Skeletal muscle cell (primary cell): Measurements from ENCODE around the gene IL16.
"Not testable (repeated sequence)": the region's sequence is repeated elsewhere in the genome, so short reads cannot be mapped to it uniquely, and the experiment has no call there.

Experiments
- DNase-seq: peaks from one replicate; pipeline ENCODE4 v3.0.0-alpha.2; 2010; ENCODE audit warnings: low read depth
- H3K4me3 ChIP-seq: 2 replicates; pipeline ENCODE4 v1.5.1; 2011; ENCODE audit warnings: low read depth, mild to moderate bottlenecking, control low read depth, low read length, moderate library complexity

Gene IL16

GRCh38 chr15:81196576-81197254 is at the start of gene IL16:
Gene IL16 (plus strand): TSS chr15:81196879. CDS start chr15:81225400, 28,521 bp downstream.
- DNase-seq = no peak

GRCh38 chr15:81151389-81151788 is 45.3 kb upstream of the IL16 start:
- no peak for DNase-seq
- H3K4me3 ChIP-seq = no peak overlapping the region

More at GRCh38 chr15:81196576-81197254, at the start of gene IL16:
- H3K4me3 ChIP-seq = no peak within 1 kb of the TSS

GRCh38 chr15:81152339-81152738 is 44.3 kb upstream of the IL16 start:
- H3K4me3 ChIP-seq = no peak overlapping the region
- no peak for DNase-seq

GRCh38 chr15:81152799-81153198 is 43.9 kb upstream of the IL16 start:
- DNase-seq = no peak

GRCh38 chr15:81155375-81156218 is 41.1 kb upstream of the IL16 start:
- DNase-seq = peak; percentile 49
- H3K4me3 ChIP-seq = no peak overlapping the region

More at GRCh38 chr15:81152799-81153198, 43.9 kb upstream of the IL16 start:
- no peak overlapping the region for H3K4me3 ChIP-seq

- no peak for DNase-seq
- H3K4me3 ChIP-seq = no peak overlapping the region
Observed at GRCh38 chr15:81156324-81156723, 40.4 kb upstream of the IL16 start.

GRCh38 chr15:81157195-81157938 is 39.3 kb upstream of the IL16 start:
- H3K4me3 ChIP-seq = no peak overlapping the region
- no peak for DNase-seq

- no peak overlapping the region for H3K4me3 ChIP-seq
Observed at GRCh38 chr15:81157939-81158223, 38.8 kb upstream of the IL16 start.

GRCh38 chr15:81158561-81158960 is 38.1 kb upstream of the IL16 start:
- not testable (repeated sequence) for H3K4me3 ChIP-seq, DNase-seq

More at GRCh38 chr15:81157939-81158223, 38.8 kb upstream of the IL16 start:
- no peak for DNase-seq

GRCh38 chr15:81160312-81161159 is 36.1 kb upstream of the IL16 start:
- no peak overlapping the region for H3K4me3 ChIP-seq
- DNase-seq = peak; percentile 93

- no peak overlapping the region for H3K4me3 ChIP-seq
- DNase-seq = no peak
Observed at GRCh38 chr15:81161160-81161673, 35.5 kb upstream of the IL16 start.

- DNase-seq = no peak
Observed at GRCh38 chr15:81161851-81162250, 34.8 kb upstream of the IL16 start.

GRCh38 chr15:81163961-81164800 is 32.5 kb upstream of the IL16 start:
- H3K4me3 ChIP-seq = no peak overlapping the region
- DNase-seq = peak; percentile 62

More at GRCh38 chr15:81161851-81162250, 34.8 kb upstream of the IL16 start:
- no peak overlapping the region for H3K4me3 ChIP-seq

GRCh38 chr15:81165535-81165934 is 31.1 kb upstream of the IL16 start:
- DNase-seq = no peak
- H3K4me3 ChIP-seq = no peak overlapping the region

- no peak overlapping the region for H3K4me3 ChIP-seq
- no peak for DNase-seq
Observed at GRCh38 chr15:81166636-81167305, 29.9 kb upstream of the IL16 start.

GRCh38 chr15:81168131-81168526 is 28.6 kb upstream of the IL16 start:
- DNase-seq = no peak
- no peak overlapping the region for H3K4me3 ChIP-seq

GRCh38 chr15:81168644-81169043 is 28.0 kb upstream of the IL16 start:
- DNase-seq = no peak
- no peak overlapping the region for H3K4me3 ChIP-seq

GRCh38 chr15:81170511-81170910 is 26.2 kb upstream of the IL16 start:
- no peak for DNase-seq
- no peak overlapping the region for H3K4me3 ChIP-seq
